GM18868 (cell line): ENCODE data around the gene ORC5.

Source experiments
- ATAC-seq: cut with Tn5 transposase; IDR thresholded peaks from one replicate; pipeline ENCODE4 v1.9.1; 2021; ENCODE audit warnings: mild to moderate bottlenecking, moderate library complexity; ENCODE audit not compliant: unreplicated experiment

The ORC5 gene

DNA sequence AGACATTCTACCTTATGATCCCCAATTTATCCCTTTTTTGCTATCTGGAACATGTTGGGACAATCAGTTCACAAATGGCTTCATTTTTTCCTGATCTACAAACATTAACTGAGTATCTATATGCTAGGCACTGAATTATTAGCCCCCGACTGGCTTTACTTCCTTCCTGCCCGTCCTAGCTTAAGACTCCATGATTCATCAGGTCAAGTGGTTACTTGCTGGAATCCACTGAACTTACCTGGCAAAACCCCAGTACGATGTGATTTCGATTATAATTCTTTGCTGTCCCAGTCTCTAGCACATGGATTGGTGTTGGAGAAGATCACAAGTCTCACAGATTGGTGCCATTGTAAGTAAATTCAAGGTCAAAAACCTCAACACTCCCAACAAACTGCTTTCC is 77.1 kb downstream of the ORC5 start:
- ATAC-seq = no peak

DNA sequence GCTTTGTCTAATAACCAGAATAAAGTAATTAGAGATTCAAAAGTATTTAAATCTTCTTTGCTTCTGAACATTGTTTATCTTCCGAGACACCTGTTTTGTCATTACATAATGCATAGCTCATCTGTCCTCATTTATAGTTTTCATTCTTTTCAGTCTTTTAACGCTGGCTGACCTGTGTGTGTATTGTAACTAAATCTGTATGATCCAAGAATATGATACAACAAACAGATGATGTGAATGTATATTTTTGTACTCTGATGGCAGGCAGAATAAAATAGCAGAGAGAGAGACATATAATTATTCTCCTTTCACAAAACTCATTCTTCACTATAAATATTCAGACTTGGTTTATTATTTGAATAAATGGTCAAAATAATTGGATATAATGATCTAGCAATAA is 80.6 kb downstream of the ORC5 start:
- ATAC-seq = no peak

- ATAC-seq = no peak
Observed at GRCh38 chr7:104126411-104126841, 81.4 kb downstream of the ORC5 start.

GRCh38 chr7:104124893-104125477 is 82.8 kb downstream of the ORC5 start:
- ATAC-seq = no peak

DNA sequence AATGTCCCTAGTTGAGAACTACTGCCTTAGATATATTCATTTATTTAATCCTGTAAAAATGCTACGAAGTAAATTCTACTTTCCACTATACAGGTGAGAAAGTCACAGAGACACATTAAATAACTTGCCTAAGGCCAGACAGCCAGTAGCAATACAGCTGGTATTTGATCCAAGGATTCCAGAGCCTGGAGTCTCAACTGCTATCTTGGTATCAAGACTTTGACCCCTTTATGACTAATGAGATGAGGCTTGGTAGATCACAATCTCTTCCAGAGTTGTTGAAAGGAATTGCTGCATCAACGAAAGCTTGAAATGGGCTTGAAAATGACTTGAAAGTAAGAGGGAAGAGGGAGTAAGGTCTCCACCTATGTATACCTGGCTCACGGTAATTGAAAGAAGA is 83.3 kb downstream of the ORC5 start:
- ATAC-seq = no peak

- no peak for ATAC-seq
Observed at GRCh38 chr7:104123786-104124185, 84.0 kb downstream of the ORC5 start.

DNA sequence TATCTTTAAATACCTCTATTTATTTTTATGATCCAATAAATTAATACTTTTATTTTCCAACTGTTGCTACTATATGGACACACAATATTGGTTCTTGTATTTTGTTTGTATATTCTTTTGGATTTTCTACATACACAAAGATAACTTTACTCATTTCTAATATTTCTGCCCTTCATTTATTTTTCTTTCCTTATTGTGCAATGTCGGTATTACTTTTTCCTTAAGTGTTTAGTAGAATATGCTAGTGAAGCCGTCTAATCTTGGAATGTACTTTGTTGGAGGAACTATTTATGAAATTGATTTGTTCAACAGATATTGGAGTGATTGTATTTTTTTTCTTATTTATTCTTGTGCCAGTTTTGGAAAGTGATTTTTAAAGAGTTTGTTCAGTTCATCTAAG is 94.0 kb downstream of the ORC5 start:
- ATAC-seq = no peak

DNA sequence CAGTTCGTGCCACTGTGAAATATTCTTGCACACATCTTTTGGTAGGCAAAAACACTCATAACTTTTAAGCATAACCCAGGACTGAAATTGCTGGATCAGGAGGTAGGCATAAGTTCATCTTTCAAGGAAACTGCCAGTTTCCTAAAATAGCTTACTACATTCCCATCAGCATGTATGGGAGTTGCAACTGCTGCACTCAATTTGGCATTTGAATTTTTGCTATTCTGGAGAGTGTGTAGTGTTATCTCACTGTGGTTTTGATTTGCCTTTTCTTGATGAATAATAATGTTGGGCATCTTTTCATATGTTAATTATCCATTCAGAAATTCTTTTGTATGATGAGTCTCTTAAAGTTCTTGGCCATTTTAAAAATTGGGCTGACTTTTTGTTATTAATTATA is 95.2 kb downstream of the ORC5 start:
- no peak for ATAC-seq

- ATAC-seq = no peak
Observed at GRCh38 chr7:104111271-104111670, 96.5 kb downstream of the ORC5 start.

- ATAC-seq = no peak
Observed at GRCh38 chr7:104106108-104106905, 101.5 kb downstream of the ORC5 start.

DNA sequence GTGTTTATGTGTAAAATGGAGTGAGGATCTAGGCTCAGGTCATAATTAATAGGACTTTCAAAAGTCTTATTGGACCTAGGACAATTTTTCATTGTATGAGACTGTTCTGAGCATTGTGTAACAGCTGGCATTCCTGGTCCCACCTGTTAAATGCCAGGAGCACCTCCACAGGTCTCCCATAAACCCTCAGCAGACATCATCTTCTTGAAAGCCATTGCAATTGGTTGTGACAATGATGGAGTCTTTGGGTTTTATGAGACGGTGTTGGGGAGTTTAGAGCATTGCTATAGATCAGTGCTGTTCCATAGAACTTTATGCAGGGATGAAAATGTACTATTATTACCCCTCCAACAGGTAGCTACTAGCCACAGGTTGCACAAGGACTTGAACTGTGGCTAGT is 108.9 kb downstream of the ORC5 start:
- ATAC-seq = no peak

DNA sequence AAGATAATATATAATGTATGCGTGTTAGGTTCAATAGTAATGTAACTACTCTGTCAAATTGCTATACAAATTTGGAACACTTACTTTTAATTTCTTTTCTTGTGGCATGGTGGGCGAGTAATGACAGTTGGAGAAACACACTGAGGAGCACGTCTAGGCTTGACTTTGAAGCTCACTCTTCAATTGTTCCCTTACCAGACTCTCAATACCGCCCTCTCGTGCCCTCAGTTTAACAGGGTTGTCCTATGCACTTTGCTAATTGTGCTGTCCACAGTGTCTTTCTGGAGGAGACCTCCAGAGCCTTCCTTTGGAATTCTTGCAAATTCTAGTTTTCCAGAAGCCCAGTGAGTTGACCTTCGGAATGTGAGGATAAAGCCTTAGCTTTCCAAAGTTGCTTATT is 111.1 kb downstream of the ORC5 start:
- no peak for ATAC-seq

GRCh38 chr7:104093127-104093526 is 114.7 kb downstream of the ORC5 start:
- ATAC-seq = no peak

- no peak for ATAC-seq
Observed at GRCh38 chr7:104091242-104091641, 116.6 kb downstream of the ORC5 start.

DNA sequence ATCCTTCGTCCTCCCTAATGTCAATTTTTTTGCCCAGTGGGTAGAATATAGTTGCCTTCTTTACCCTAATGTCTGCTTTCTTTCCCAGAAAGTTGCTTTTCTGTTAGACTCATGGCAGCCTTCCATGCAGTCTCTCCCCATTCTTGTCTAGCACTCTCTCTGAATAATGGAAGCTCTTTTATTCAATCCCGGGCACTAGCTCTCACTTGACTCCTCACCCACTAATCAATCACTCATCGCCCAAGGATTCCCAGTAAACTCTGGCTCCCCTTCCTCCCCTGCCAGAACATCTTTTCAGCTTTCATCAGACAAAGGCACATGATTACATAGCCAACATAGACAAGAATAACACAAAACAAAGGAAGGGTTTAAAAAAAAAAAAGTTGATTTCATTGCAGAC is 118.2 kb downstream of the ORC5 start:
- no peak for ATAC-seq

DNA sequence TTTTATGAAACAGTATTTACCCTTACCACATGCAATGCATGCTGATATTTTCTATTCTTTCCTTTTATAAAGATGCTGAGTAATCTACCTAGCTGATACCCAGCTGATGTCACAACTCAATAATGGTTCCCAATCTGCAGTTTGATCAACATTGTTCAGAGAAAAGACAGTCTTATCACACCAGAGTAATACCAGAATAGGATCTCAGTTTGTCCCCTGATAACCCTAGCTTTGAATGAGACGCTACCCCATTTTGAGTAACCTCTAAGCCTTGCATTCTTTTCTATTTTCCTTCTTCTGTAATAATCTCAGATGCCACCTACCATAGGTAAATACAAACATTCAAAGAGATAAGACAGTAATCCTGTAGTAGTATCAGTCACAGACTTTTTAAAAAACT is 118.8 kb downstream of the ORC5 start:
- ATAC-seq = no peak
